HEK293T (cell line): ENCODE measurements around the gene IL10RA.

Source experiments
- BHLHE40 ChIP-seq: fragments of 450-650 bp; IDR thresholded peaks from 2 replicates; pipeline ENCODE4 v1.6.1; 2016; ENCODE audit warnings: mild to moderate bottlenecking, moderate library complexity, borderline replicate concordance
- ELF4 ChIP-seq: fragments of 450-650 bp; IDR thresholded peaks from 2 replicates; pipeline ENCODE4 v1.6.1; 2017; ENCODE audit warnings: antibody characterized with exemption
- FOXA1 ChIP-seq: fragments of 450-650 bp; IDR thresholded peaks from 2 replicates; pipeline ENCODE4 v1.6.1; 2016; ENCODE audit warnings: mild to moderate bottlenecking
- FOXK2 ChIP-seq: fragments of 450-650 bp; IDR thresholded peaks from 2 replicates; pipeline ENCODE4 v1.6.1; 2016; ENCODE audit warnings: mild to moderate bottlenecking
- SUZ12 ChIP-seq: fragments of 450-650 bp; IDR thresholded peaks from 2 replicates; pipeline ENCODE4 v1.6.1; 2016; ENCODE audit warnings: mild to moderate bottlenecking
- TARDBP ChIP-seq: fragments of 450-650 bp; IDR thresholded peaks from 2 replicates; pipeline ENCODE4 v1.6.1; 2016
- ZNF384 ChIP-seq: fragments of 450-650 bp; IDR thresholded peaks from 2 replicates; pipeline ENCODE4 v1.6.1; 2016
- TF ChIP-seq, protein P1 (sequence below): fragments of 450-650 bp; IDR thresholded peaks from 2 replicates; pipeline ENCODE4 v1.6.1; 2016

DNA sequence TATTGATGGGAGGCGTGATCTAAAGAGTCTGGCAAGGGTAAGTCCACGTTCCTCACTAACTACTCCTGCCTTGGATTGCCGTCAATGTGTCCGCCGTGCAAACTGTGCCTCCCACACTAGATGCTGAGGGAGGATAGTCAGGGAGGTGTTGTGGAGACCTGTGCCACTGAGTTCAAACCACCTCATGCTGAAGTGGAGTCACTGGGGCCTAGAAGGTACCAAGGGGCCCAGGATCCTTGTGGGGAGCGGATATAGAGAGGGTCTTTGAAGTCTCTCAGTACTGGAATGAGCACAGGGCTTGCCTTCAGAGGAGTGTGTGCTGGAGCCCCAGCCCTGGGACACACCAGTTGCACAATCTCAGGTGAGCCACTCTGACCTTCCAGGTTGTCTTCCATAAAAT lies 63.6 kb downstream of the IL10RA start:
- TF ChIP-seq FOXK2 (no peak), FOXA1 (no peak), ZNF384 (no peak), SUZ12 (no peak), TARDBP (no peak), BHLHE40 (no peak), ELF4 (no peak)
- TF ChIP-seq, protein P1, sequence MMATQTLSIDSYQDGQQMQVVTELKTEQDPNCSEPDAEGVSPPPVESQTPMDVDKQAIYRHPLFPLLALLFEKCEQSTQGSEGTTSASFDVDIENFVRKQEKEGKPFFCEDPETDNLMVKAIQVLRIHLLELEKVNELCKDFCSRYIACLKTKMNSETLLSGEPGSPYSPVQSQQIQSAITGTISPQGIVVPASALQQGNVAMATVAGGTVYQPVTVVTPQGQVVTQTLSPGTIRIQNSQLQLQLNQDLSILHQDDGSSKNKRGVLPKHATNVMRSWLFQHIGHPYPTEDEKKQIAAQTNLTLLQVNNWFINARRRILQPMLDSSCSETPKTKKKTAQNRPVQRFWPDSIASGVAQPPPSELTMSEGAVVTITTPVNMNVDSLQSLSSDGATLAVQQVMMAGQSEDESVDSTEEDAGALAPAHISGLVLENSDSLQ, result no peak
